ENCODE results near the gene TSPAN9.

GRCh38 chr12:3308063-3308462, 230.9 kb downstream of the TSPAN9 start:
- TF ChIP-seq CTCF (IDR thresholded peaks at IDR 0.05) = no peak
- no peak for TF ChIP-seq POLR2A (IDR thresholded peaks at IDR 0.05)

Measured in heart left ventricle (tissue), 13 donors.